HFF-Myc (cell line): ENCODE results near the gene TENT5A.

Experiments
- DNase-seq: peaks from one replicate; pipeline ENCODE4 v3.0.0-alpha.2; 2011; ENCODE audit warnings: low read depth; ENCODE audit errors: extremely low read depth
- H3K4me3 ChIP-seq: replicated peaks from 2 replicates; pipeline ENCODE4 v1.5.1; 2011; ENCODE audit warnings: low read depth, mild to moderate bottlenecking, control low read depth, low read length
- CTCF ChIP-seq: IDR thresholded peaks from 2 replicates; pipeline ENCODE4 v1.5.1; 2012; ENCODE audit warnings: mild to moderate bottlenecking, low read depth, low read length, control low read depth; ENCODE audit errors: missing control alignments

Gene TENT5A

DNA sequence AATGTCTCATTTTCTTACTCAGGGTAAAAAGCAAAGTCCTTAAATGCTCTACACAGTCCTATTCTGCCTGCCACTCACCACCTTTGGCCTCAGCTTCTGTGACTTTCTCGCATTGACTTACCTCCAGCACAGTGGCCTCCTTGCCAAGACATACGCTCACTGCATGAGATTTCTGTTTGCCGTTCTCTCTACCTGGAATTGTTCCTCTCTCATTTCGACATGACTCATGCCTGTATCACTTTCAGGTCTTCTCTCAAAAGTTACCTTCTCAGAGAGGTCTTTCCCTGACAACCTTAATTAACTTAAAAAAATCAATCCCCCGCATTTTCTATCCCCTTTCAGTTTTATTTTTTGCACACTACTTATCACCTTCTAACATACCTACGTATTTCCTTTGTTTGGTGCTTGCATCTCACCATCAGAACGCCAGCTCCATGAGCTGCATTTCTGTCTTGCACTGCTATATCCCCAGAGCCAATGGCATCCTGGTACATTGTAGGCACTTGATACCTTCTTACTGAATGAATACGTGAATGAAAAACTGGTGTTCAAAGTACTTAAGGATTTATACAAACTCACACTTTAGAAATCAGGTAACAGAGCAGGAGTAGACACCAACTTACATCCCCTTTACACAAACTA is 24.5 kb downstream of the TENT5A start:
- H3K4me3 ChIP-seq: no peak overlapping the region
- DNase-seq: no peak
- no peak for TF ChIP-seq CTCF

GRCh38 chr6:81725127-81725526 is 27.4 kb downstream of the TENT5A start:
- DNase-seq: no peak
- TF ChIP-seq CTCF: no peak
- H3K4me3 ChIP-seq: no peak overlapping the region

GRCh38 chr6:81722506-81723223 is 29.8 kb downstream of the TENT5A start:
- no peak for DNase-seq
- no peak for TF ChIP-seq CTCF
- no peak overlapping the region for H3K4me3 ChIP-seq

- DNase-seq: no peak
- no peak overlapping the region for H3K4me3 ChIP-seq
- no peak for TF ChIP-seq CTCF
Observed at GRCh38 chr6:81720427-81720826, 32.1 kb downstream of the TENT5A start.

GRCh38 chr6:81718126-81718525 is 34.4 kb downstream of the TENT5A start:
- TF ChIP-seq CTCF: no peak
- no peak overlapping the region for H3K4me3 ChIP-seq
- no peak for DNase-seq

- no peak for DNase-seq
Observed at GRCh38 chr6:81714684-81715083, 37.8 kb downstream of the TENT5A start.

More at GRCh38 chr6:81714684-81715083, 37.8 kb downstream of the TENT5A start:
- H3K4me3 ChIP-seq: no peak overlapping the region
- no peak for TF ChIP-seq CTCF
